Activated CD8-positive, alpha-beta memory T cell treated with anti-CD3 and anti-CD28 coated beads, Interleukin-2, amount 50 U/mL, for 1 hour (primary cell): ENCODE results near the gene NACC2.

ENCODE experiments used
- DNase-seq: peaks from one replicate; pipeline ENCODE4 v3.0.0-alpha.2; 2020; ENCODE audit errors: extremely low read depth

Gene NACC2

DNA sequence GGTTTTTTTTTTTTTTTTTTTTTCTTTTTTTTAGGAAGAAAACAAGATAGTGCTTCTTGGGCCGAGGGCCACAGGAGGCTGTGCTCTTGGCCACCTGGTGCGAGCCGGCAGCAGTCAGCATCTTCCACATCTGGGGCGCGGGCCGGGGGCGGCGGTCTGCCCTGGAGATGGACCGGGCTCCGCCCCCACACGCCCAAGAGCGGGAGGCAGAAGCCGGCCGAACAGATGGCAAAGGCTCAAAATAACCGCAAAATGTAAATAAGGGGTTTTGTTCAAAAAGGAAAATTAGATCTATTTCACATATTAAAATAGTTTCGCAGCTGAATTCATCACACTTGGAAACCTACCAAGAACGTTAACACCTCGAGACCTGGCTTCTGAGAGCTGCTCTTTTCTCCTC is 82.4 kb downstream of the NACC2 start:
- DNase-seq, result no peak

DNA sequence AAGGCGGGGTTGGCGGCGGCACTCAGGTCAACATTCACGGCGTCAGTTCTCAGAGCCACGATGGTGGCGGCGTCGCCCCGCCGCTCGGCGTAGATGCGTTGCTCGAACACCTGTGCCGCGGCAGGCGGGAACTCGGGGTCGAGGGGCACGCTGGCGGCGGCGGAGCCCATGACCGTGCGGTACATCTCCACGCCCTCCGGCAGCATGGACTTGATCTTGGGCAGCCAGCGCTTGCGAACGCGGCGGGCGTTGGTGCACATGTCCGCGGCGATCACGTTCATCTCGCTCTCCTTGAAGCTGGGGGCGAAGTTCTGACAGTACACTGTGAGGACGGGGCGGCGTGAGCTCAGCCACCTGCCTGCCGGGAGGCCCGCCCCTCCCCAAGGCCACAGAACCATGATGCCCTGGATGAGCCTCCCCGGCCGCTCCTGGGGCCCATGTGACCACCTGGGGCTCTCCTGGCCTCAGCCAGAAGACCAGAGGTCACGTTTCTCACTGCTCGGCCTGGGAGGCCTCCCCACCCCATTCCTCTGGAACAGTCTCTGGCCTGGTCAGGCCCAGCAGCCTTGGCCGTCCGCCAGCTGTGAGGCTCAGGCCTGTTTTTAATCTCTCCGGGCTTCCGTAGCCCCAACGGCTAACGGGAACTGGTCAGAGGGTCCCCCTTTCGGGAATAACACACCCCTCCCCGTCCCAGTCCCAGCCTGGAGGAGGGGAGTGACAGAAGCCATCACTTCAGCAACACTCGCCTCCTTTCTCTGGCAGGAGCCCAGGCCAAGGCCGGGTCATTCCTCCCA is 83.2 kb downstream of the NACC2 start:
- no peak for DNase-seq

DNA sequence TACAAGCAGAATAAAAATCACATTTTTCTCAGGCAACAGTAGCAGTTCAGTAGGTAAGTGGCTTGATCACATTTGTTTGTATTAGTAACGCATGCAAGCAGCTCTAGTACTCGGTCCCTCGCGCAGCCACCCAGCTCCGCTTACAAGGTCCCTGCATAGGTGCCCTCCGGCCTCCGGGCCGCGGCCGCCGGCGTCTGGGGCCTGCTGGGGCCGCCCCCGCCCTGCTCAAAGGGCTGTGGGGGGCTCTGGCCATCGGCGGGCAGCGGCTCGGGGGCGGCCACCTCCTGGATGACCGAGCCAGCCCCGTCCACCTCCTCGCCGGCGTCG is 83.8 kb downstream of the NACC2 start:
- DNase-seq, result no peak

DNA sequence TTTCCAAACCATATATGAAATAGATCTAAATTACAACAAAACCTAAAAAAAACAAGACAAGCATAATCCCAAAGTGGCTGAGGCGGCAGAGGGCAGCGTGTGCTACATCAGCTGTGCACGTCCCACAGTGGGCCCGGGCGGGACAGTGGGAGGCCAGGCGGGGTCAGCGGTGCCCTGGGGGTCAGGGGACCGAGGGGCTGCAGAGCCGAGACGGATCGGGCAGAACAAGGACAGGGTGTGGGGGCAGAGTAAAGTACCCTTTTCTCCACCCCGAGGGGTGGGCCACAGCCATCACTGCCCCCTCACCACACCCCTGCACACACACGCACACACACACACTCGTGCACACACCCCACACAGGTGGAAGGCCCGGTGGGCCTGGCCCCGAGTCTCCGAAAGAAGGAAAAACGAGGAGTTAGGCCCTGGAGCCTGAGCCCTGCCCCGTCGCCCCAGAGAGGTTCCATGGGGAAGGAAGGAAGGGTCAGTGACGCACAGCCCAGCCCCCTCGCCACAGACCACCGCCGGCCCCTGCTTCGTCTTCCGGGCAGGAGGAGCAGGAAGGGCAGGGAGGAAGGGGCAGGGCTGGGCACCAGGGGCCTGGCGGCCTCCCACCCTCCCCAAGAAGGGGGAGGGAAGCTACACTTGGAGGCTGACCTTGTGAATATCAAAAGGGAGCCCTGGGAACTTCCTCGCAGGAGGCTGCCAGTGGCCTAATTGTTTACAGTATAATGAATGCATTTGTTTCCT is 84.3 kb downstream of the NACC2 start:
- no peak for DNase-seq

DNA sequence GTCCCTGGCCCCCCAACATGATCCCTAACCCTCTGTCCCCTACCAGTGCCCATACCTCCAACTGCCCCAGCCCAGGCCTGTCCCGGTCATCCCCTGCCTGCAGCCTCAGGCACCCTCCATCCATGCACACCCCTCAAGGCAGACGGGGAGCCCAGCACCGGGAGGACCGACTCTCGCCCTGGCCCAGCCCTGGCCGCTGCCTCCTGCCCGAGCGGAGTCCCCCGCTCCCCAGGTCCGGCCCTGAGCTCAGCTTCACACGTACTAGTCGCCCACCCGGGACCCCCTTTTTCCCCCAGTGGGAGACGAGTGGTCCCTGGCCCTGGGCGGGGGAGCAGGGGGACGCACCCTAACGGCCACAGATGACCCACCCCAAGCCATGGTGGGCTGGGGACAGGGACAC is 84.9 kb downstream of the NACC2 start:
- DNase-seq, result no peak

DNA sequence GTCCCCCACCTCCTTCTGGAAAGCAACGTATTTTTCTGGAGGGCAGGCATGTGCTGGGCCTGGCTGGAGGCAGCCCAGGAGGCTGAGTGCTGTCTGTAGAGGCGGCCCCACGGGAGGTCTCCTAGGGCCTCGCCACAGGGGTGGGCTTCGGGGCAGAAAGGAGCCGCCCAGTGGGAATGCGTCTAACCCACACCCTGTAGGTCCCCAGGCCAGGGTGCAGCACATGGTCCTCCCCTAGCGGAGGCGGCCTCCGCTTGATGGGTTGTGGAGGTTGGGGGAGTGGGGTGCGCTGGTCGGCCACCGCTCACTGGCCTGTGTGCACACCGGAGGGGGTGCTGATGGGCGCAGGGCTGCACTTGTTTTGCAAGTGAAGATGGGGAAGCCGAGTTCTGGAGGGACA is 85.6 kb downstream of the NACC2 start:
- no peak for DNase-seq

DNA sequence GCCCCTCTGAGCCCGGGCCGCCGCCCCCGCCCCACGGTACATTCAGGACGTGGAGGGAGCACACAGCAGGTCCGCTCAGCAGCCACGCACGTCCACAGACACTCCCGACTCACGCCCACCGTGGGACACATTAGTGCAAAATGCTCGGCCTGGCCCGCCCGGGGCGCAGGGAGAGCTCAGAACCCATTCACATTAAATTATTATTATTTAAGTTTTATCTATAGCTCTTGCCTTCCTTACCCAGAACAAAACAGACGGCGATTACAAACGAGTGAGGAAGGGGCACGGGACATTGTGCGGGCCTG is 86.4 kb downstream of the NACC2 start:
- no peak for DNase-seq

DNA sequence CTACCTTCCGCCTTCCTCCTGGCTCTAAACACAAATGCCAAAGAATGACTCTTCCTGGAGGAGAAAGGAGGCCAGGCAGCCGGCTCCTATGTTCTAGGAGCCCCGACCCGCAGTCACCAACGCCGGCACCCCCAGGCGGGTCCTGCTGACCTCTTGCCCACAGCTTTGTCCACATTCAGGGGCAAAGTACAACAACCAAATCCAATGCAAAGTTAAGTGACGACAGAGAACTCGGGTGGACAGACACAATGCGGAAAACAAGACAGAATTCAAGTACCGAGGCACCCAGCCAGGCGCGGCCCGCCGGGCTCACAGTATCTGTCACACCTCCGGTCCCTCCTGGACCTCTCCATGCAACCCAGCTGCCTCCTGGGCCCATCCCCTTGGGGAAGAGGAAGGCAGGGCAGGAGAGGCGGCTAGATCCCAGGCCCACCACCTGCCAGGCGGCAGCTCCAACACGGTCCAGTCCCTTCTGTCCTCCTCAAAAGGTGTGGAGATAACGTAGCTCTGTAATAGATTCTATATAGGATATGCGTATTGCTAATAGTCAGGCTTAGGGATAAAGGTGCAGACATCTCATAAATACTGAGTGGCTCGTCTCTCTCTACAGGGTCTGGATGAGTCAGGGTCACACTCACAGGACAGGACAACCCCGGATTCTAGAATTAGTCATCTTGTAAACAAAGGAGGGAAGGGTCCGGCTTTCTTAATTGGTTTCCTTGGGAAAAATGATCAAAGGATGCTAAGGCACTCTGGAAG is 87.0 kb downstream of the NACC2 start:
- DNase-seq, result no peak

DNA sequence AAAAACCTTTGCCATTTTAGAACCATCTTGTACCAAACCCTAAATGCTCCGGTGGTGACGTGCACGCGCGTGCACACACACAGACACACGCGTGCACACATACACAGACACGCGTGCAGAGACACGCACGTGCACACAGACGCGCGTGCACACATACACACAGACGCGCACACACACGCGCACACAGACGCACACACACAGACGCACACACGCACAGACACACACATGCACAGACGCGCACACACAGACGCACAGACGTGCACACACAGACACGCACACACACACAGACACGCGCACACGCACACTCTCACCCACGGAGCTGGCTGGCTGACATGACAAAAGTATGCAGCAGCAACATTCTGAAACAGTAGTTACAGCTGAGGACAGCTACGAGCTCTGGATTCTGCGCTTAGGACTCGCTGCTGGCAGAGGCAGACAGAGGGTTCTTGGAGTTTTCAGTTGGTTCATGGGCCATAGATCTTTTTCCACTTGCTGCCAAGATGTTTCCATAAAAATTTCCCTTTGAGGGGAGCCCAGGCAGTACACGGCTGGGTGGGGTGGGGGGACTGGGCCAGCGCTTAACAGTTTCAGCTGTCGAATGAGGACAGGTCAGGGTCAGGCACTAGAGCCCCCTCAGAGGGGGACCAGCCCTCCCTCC is 87.7 kb downstream of the NACC2 start:
- no peak for DNase-seq

DNA sequence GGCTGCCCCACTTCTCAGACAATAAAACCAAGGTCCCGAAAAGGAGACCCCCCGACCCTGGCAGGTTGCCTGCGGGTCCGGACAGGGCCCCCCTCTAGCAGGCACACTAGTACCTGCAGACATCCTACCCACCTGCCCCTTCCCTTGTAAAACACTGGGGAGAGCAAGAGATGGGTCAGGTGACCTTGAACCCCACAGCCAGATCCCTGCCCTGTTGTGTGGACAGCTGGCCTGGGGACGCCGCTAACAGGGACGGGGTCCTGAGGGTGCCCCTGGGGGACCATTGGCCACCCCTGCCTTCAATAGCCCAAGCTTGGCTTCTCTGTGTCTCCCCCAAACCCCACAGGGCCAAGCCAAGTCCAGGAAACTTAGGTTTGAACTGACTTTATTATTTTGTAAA is 88.9 kb downstream of the NACC2 start:
- DNase-seq, result no peak

DNA sequence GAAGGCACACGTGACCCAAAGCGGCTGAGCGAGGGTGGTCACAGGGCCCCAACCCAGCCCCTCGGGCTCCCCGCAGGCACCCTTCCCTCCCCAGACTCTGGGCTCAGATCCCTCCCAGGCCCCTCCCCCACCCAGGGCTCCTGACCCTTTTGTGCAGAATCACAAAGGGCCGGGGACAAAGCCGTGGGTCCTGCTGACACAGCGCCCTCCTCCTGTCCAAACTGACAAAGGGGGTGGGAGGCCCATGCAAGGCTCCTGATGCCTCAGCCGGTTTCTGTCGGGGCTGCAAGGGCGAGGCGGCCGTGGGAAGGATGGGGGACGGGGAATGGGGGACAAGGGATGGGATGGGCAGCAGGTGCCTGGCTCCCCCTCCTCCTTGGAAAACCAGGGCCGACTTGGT is 90.4 kb downstream of the NACC2 start:
- no peak for DNase-seq

DNA sequence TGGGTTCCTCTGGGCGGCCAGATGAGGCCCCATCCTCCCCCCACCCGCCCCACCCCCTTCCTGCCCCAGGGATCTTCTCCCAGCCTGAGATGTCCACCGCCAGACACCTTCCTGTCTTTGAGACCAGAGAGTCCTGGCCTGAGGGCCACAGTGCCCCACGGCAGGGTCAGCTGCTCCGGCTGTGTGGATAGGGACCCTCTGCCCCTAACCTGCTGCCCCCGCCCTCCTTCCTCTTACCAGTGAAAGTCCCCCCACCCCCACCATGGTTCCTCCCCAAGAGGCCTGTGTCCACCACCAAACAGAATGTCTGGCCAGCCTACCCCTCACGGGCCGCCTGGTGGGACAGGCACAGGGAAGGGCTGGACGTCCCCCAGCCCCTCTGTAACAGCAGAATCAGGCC is 90.9 kb downstream of the NACC2 start:
- DNase-seq, result no peak

DNA sequence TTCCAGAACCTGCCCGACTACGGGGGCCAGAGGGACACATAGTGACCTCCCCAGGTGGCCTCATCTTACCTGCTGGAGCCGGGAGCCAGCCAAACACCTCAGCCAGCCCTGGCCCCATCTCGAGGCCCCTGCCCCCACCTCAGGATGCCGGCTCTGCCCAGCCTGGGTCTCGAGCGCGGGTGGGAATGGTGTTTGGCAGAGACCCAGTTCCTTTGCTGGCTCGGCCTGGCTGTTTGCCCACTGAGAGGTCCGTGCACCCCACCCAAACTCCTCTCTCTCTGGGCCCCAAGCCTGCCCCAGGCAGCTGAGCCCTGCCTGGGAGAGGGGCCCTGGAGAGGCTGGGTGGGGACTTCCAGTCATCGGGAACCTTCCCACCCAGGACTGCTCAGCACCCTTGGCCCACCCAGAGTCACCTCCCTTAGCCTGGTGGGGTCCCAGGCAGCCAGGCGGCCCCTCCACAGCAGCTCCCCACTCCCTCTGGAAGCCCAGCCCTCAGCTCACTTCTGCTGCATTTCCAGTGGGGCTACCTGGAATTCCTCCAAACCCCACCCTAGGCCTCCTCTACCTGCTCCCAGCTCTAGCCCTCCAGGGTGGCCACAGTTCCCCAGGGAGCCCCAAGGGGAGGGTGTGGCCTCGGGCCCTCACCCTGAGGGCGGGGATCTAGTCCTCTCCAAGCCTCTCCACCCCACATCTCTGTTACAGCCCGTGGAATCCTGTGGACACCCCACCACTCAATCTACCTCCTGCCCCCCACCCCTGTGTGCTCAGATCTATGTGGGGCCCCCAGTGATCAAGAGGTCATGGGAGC is 91.5 kb downstream of the NACC2 start:
- DNase-seq, result no peak

DNA sequence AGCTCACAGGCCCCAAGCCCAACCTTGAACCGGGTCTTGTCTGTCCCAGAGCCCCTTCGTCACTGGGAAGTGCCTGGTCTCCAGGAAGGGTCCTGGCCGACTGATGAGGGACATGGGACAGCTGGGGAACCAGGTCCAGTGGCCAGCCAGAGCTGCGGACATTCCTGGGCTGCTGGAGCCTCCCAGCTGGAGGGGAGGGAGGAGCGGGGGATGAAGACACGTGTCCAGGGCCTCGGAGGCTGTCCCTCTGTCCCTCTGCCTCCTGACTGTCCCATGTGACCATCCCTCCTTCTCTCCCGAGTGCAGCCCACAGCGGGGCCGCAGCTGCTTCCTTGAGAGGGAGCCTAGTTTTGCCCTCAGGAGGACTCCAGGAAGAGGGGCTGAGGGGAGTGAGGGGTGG is 92.2 kb downstream of the NACC2 start:
- DNase-seq, result no peak

DNA sequence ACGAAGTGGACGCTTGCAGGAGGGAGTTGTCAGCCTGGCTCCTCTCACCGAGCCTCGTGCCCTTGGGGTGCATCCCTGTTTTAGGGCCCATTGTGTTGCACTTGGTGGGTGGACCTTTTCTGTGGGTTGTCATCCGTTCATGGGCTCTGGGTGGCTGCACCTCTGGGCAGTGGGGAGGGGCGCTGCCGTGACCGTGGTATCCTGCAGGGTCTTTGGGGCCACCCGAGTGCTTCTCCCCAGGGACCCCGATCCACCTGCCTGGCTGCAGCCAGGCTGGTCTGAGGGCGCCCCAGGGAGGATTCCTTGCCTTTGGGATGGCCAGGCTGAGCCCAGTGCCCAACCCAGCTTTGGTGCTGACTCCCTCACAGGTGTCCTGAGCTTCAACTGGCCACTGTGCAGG is 92.9 kb downstream of the NACC2 start:
- DNase-seq, result no peak

DNA sequence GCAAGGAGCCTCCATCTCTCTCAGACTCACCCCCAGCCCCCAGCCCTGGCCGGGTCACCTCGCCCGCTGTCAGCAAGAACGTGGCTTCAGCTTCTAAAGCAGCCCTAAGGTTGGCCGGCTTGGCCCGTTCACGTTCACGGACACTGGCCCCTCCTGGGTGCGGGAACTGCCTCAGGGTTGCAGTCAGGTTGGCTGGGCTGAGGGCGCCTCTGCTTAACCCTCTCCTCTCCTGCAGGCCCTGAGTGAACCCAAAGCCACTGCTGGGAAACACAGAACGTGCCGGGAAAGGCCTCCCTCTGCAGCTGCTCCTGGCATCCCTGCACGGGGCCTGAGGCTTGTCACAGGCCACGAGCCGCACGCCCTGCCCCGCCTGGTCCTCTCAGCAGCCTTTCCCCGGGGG is 93.9 kb downstream of the NACC2 start:
- DNase-seq, result no peak

DNA sequence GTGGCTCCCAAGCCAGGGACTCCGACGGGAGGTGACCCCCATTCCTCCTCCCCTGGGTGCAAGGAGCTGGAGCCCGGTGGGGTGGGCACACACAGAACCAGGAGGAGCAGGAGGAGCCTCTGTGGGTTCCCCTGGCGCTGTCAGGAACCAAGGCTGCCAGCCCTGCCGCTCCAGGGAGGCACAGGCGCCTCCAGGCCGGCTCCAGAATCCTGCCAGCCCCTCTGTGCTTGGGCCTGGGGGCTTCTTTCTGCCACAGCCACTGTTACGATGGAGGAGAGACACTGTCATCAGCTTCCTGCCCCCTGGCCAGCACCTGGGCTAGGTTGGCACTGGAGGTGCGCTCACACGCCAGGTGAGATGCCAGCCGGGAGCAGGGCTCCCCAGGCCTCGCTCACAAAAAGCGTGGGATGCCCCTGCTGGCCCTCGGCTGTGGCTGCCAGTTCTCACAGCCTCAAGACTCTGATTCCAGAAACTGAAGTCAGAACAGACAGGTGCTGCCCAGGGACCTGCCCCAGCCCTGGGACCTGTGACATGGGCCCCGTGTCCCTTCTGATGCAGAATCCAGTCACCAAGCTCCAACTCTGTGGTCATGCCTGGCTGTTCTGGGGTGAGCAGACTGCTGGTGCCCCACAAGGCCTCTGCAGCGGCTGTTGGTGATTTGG is 96.5 kb downstream of the NACC2 start:
- DNase-seq, result no peak

DNA sequence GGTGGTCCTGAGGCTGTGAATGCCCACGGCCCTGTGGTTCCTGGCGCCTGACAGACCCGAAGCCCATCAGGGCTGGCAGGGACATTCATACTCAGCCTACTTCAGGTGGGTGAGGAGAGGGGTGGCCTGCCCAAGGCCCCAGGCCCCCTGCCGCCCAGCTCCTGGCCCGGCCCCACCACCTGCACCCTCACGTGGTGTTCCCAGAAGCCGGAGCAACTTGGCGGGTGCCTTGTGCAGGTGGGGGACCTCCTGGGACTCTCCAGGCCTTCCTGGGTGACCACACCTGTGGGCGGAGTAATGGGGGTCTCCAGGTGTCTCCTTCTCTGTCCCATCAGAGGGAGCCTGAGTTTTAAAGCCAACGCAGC is 97.1 kb downstream of the NACC2 start:
- DNase-seq, result no peak

DNA sequence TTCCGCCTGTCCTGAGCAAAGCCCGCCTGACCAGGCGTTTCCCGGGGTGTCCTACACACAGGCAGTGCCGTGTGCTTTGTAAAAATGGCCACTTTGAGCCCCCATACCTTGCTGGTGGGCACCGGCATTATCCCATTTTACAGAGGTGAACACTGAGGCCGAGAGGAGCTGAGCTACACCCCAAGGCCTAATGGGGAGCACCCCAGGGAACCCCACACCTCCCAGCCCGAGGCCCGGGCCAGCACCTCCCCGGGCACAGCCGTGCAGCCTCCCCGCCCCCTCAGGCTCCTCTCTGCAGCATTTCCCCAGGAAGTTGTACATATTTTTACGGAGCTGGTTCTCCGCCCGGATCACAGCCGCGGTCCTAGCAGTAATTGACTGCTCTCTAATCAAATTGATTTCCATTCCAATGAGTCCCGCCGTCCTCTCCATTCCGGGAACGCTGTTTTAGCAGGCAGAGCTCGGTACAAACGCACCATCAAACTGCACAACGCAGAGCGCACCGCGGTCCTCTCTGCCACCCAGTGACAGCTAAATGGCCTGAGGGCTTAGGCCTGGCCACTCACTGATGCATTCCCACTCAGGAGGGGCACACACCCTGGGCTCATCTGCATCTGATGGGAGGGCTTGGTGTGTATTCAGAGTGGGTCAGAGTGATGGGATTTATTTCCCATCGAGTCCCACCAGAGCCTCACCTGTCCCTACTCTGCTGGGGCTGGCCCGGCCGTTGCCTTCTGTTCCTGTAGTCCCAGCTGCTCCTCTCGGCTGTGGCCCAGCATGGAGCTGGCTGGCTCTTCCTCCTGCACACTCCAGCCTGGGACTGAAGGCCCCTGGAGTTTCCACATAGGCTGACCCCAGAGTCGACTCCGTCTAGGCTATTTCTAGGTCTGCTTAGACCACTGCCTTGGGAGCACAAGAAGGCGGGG is 97.7 kb downstream of the NACC2 start:
- no peak for DNase-seq

DNA sequence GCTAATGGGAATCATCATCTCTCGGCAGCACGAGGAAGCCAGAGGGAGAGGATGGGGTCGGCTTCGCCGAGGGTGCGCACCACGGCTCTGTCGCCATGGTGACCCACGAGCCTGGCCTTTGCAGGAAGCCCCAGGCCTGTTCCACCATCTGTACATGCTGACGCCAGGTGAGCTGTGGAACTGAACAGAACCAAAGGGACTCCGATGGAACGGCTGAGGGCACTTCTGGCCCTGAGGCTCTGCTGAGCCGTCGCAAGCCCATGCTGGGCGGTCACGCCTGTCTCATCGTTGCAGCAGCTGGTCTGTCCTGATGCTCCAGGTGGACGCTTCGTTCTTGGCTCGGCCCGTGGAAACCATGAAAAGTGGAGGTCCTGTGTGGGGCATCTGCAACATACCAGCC is 99.3 kb downstream of the NACC2 start:
- no peak for DNase-seq
